Mucosa of stomach (tissue), 1 donor: ENCODE data around the gene SNX3.
"Not testable (repeated sequence)": the region's sequence is repeated elsewhere in the genome, so short reads cannot be mapped to it uniquely, and the experiment has no call there.

ENCODE experiments used
- H3K27me3 ChIP-seq: one replicate; pipeline ENCODE4 v1.7.0; 2013; ENCODE audit warnings: mild to moderate bottlenecking, low read length; ENCODE audit not compliant: control insufficient read depth, insufficient read depth
- H3K36me3 ChIP-seq: one replicate; pipeline ENCODE4 v1.7.0; 2013; ENCODE audit warnings: low read length; ENCODE audit not compliant: control insufficient read depth, insufficient read depth
- H3K4me1 ChIP-seq: one replicate; pipeline ENCODE4 v1.7.0; 2013; ENCODE audit warnings: mild to moderate bottlenecking, low read length; ENCODE audit not compliant: control insufficient read depth, insufficient read depth
- H3K4me3 ChIP-seq: one replicate; pipeline ENCODE4 v1.7.0; 2013; ENCODE audit warnings: low read length
- H3K9ac ChIP-seq: one replicate; pipeline ENCODE4 v1.7.0; 2013; ENCODE audit warnings: mild to moderate bottlenecking, low read length, moderate library complexity
- H3K9me3 ChIP-seq: one replicate; pipeline ENCODE4 v1.7.0; 2013; ENCODE audit warnings: mild to moderate bottlenecking, low read length, moderate library complexity; ENCODE audit not compliant: control insufficient read depth
- donor health status: Pancreatic carcinoma.

SNX3 gene

GRCh38 chr6:108254433-108255410 is 6.1 kb downstream of the SNX3 start:
- Histone ChIP-seq H3K4me1 (peaks cover 10% of the 10 kb centered on the region), H3K36me3 (no peaks in the 10 kb centered on the region), H3K4me3 (no peak overlapping the region), H3K9ac (no peak overlapping the region), H3K27me3 (no peaks in the 10 kb centered on the region), H3K9me3 (no peaks in the 10 kb centered on the region)

DNA sequence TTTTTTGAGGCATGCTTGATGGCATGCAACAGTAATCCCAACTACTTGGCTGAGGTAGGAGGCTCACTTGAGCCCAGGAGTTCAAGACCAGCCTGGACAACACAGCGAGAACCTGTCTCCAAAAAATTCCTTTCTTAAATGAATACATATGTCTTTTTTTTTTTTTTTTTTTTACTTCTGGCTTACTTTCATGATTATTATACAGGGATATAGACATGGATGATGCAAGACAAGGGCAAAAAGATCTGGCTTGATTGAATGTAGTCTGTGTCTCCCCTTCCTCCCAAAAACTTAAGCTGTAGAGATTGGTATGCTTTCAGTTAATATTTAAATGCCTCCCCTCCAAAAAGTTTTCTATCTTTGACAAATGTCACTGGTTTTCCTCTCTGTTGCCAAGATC is 7.6 kb downstream of the SNX3 start:
- Histone ChIP-seq H3K9me3 (no peaks in the 10 kb centered on the region), H3K27me3 (no peaks in the 10 kb centered on the region), H3K36me3 (no peaks in the 10 kb centered on the region), H3K4me1 (peaks cover 4% of the 10 kb centered on the region), H3K4me3 (no peak overlapping the region), H3K9ac (no peak overlapping the region)

DNA sequence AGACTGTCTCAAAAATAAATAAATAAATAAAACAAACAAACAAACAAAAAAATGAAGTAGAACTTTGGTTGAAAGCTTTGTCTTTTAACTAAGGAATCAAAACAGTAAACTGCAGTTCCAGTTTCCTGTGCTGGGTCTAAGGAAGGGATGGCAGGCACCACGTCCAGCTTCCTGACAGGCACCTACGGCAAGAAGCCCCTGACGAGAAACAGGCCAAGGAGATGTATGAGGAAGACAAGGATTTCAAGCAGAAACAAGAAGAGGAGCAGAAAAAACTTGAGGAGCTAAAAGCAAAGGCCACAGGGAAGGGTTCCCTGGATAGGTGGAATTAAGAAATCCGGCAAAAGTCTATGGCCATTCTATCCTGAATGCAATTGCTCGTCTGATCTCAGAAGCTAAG is 8.8 kb downstream of the SNX3 start:
- Histone ChIP-seq H3K36me3 (no peaks in the 10 kb centered on the region), H3K4me1 (peaks cover 4% of the 10 kb centered on the region)

DNA sequence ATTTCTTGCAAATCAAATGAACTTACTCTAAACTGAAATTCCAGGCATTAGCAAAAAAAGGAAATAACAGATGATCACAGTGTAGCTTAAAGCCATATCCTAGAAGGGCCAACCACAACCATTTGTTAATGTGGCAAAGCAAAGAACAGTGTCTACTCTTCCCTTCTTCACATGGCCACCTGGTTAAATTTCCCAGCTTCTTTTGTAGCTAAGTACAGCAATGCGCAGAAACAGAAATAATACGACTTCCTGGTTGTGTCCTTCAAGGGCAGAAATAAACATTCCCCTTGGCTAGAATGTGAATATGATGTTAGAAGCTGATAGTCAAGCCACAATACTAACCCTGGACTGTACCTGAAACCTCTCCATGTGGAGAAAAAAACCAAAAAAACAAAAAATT is 9.6 kb downstream of the SNX3 start:
- H3K4me3 ChIP-seq: no peak overlapping the region
- H3K36me3 ChIP-seq: no peaks in the 10 kb centered on the region
- H3K9ac ChIP-seq: no peak overlapping the region
- H3K27me3 ChIP-seq: no peaks in the 10 kb centered on the region
- no peaks in the 10 kb centered on the region for H3K9me3 ChIP-seq
- H3K4me1 ChIP-seq: peaks cover 4% of the 10 kb centered on the region

More for the DNA sequence above, 8.8 kb downstream of the SNX3 start:
- Histone ChIP-seq H3K4me3 (no peak overlapping the region), H3K9ac (no peak overlapping the region), H3K27me3 (no peaks in the 10 kb centered on the region), H3K9me3 (no peaks in the 10 kb centered on the region)

DNA sequence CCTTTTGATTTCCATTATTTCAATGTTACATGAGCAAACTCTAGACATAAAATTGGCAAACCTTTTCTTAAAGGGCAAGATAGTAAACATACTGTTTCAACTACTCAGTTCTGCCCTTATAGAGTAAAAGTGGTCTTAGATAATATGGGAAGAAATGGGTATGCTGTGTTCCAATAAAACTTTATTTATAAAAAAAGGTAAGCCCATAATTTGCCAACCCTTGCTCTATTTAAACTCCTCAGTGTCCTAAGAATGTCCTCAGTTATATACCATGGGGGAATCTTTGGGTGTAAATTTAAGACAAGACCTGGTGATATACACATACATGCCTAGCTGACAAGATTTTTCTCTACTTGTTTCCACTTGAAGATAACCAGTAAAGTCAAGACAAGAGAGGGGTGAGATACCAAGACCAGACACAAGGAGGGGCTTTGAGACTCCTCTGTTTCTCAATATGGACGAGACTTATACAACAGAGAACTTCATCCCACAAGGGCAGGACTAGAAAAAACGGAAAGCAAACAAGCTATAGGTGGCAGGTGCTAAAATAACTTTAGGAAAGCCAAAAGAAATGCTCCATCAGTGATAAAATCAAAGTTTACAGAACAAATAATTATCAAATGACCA is 10.5 kb downstream of the SNX3 start:
- Histone ChIP-seq H3K4me3 (no peak overlapping the region), H3K4me1 (peaks cover 4% of the 10 kb centered on the region), H3K9me3 (no peaks in the 10 kb centered on the region), H3K9ac (no peak overlapping the region), H3K36me3 (no peaks in the 10 kb centered on the region), H3K27me3 (no peaks in the 10 kb centered on the region)

GRCh38 chr6:108247965-108248536 is 12.8 kb downstream of the SNX3 start:
- H3K4me3 ChIP-seq: no peak overlapping the region
- no peaks in the 10 kb centered on the region for H3K4me1 ChIP-seq
- no peaks in the 10 kb centered on the region for H3K36me3 ChIP-seq
- H3K27me3 ChIP-seq: no peaks in the 10 kb centered on the region
- no peaks in the 10 kb centered on the region for H3K9me3 ChIP-seq
- no peak overlapping the region for H3K9ac ChIP-seq

- H3K9ac ChIP-seq, H3K36me3 ChIP-seq, H3K27me3 ChIP-seq, H3K4me3 ChIP-seq, H3K4me1 ChIP-seq, H3K9me3 ChIP-seq: not testable (repeated sequence)
Measured at GRCh38 chr6:108245095-108245494, 15.7 kb downstream of the SNX3 start.

DNA sequence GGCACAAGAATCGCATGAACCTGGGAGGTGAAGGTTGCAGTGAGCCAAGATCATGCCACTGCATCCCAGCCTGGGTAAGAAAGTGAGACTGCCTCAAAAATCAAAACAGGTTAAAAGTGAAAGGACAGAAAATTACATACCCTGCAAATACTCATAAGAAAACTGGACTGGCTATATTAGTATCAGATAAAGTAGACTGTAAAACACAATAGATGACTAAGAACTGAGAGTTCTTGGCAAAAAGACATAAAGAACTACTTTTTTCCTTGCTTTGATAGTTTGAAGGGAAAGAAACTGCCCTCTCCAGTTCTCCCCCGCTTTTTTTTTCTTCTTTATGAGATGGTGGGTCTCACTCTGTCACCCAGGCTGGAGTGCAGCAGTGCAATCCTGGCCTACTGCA is 17.0 kb downstream of the SNX3 start:
- Histone ChIP-seq H3K9me3 (no peaks in the 10 kb centered on the region), H3K4me3 (no peak overlapping the region), H3K27me3 (no peaks in the 10 kb centered on the region), H3K36me3 (no peaks in the 10 kb centered on the region), H3K9ac (no peak overlapping the region), H3K4me1 (no peaks in the 10 kb centered on the region)

DNA sequence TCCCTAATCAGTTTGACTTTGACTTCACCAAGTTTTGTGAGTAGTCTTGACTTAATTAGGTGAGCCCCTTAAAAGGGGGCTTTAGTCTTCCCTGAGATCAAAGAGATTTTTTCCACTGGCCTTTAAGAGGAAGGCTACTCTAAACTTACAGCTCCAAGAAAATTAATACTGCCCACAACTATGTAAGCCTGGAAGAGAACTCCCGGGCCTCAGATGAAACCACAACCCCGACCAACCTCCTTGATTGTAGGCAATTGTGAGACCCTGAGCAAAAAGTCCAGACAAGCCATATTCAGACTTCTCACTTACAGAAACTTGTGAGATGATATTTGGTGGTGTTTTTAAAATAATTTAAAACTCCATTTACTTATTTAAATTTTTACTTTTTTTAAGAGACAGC is 18.1 kb downstream of the SNX3 start:
- Histone ChIP-seq H3K36me3 (no peaks in the 10 kb centered on the region), H3K9ac (no peak overlapping the region), H3K4me1 (no peaks in the 10 kb centered on the region), H3K9me3 (no peaks in the 10 kb centered on the region), H3K4me3 (no peak overlapping the region), H3K27me3 (no peaks in the 10 kb centered on the region)

DNA sequence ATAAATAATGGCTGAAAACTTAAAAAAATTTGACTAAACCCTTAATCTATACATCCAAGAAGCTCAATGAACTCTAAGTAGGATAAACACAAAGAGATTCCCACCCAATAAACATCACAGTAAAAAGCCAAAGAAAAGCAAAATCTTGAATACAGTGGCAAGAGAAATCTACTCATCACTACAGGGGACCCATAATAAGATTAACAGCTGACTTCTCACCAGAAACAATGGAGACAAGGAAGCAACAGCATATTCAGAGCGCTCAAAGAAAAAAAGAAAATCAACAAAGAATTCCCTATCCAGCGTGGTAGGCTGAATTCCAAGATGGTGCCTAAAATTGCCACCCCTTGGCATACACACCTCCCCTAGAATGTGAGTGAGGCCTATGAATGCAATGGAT is 18.6 kb downstream of the SNX3 start:
- H3K4me3 ChIP-seq: no peak overlapping the region
- no peak overlapping the region for H3K9ac ChIP-seq
- H3K9me3 ChIP-seq: no peaks in the 10 kb centered on the region
- H3K4me1 ChIP-seq: no peaks in the 10 kb centered on the region
- no peaks in the 10 kb centered on the region for H3K27me3 ChIP-seq
- H3K36me3 ChIP-seq: no peaks in the 10 kb centered on the region

- Histone ChIP-seq H3K4me1 (no peaks in the 10 kb centered on the region), H3K27me3 (no peaks in the 10 kb centered on the region), H3K4me3 (no peak overlapping the region), H3K9ac (no peak overlapping the region), H3K9me3 (no peaks in the 10 kb centered on the region), H3K36me3 (no peaks in the 10 kb centered on the region)
Measured at GRCh38 chr6:108238322-108238721, 22.5 kb downstream of the SNX3 start.

DNA sequence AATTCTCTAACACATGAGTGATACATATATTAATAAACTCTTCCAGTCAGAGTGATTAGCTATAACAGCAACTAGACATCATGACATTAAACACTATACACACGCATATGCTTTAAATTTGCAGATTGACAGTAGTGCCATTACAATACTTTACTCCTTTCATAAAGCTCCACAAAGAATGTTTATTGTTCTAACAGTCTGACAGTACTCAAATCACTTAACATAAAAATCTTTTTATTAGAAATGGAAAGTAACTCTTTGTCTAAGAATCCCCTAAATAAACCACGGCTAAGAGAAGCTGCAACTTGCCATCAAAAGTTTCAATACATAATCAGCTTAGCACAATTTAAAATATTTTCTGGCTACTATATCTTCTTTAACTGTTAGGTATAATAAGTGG is 24.0 kb downstream of the SNX3 start:
- Histone ChIP-seq H3K9ac (no peak overlapping the region), H3K36me3 (no peaks in the 10 kb centered on the region), H3K4me3 (no peak overlapping the region), H3K9me3 (no peaks in the 10 kb centered on the region), H3K27me3 (no peaks in the 10 kb centered on the region), H3K4me1 (no peaks in the 10 kb centered on the region)
